Gastrocnemius medialis (tissue), 4 donors: ENCODE data around the gene SOWAHA.

ENCODE experiments used
- POLR2A ChIP-seq, 2 donors: fragments of 450-650 bp; IDR thresholded peaks; one replicate each; pipeline ENCODE4 v1.6.1; 2017; ENCODE audit warnings: antibody characterized with exemption in 2 of 2, mild to moderate bottlenecking in 2 of 2, moderate library complexity in 2 of 2
- TF ChIP-seq, protein P1 (sequence below), 5 experiments: fragments of 450-650 bp in 3 of 5; fragments of 200-600 bp in 2 of 5; sonication (generic) in 2 of 5; IDR thresholded peaks in 4 of 5; conservative IDR thresholded peaks in 1 of 5; 1 replicate in 4 of 5; 2 replicates in 1 of 5; pipeline ENCODE4 v1.5.1; 2016 to 2019; ENCODE audit warnings: antibody characterized with exemption in 5 of 5, mild to moderate bottlenecking in 3 of 5, moderate library complexity in 3 of 5

DNA sequence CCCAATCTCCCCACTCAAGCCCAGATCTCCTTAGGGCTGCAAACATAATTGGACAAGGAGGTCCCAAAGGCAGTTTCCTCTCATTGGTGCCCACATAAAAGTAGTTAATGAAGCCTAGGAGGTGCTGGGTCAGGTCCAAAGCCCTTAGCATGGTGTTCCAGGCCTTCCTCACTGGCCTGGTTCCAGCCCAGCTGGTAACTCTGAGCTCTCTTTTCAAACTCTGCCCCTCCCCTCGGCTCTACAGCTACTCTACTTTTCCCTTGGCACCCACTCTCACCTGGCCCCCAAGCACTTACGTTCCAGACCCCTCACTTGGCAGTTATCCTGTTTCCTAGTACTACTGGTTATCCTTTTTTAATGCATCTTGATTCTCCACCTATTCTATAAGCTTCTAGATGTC lies 46.0 kb upstream of the SOWAHA start:
- no peak for TF ChIP-seq POLR2A (IDR thresholded peaks at IDR 0.05)
- TF ChIP-seq, protein P1, sequence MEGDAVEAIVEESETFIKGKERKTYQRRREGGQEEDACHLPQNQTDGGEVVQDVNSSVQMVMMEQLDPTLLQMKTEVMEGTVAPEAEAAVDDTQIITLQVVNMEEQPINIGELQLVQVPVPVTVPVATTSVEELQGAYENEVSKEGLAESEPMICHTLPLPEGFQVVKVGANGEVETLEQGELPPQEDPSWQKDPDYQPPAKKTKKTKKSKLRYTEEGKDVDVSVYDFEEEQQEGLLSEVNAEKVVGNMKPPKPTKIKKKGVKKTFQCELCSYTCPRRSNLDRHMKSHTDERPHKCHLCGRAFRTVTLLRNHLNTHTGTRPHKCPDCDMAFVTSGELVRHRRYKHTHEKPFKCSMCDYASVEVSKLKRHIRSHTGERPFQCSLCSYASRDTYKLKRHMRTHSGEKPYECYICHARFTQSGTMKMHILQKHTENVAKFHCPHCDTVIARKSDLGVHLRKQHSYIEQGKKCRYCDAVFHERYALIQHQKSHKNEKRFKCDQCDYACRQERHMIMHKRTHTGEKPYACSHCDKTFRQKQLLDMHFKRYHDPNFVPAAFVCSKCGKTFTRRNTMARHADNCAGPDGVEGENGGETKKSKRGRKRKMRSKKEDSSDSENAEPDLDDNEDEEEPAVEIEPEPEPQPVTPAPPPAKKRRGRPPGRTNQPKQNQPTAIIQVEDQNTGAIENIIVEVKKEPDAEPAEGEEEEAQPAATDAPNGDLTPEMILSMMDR (IDR thresholded peaks at IDR 0.05 in 4 of 5, conservative IDR thresholded peaks at IDR 0.05 in 1 of 5): no peak
